Measurements from ENCODE around the gene NACAD.

The NACAD gene

DNA sequence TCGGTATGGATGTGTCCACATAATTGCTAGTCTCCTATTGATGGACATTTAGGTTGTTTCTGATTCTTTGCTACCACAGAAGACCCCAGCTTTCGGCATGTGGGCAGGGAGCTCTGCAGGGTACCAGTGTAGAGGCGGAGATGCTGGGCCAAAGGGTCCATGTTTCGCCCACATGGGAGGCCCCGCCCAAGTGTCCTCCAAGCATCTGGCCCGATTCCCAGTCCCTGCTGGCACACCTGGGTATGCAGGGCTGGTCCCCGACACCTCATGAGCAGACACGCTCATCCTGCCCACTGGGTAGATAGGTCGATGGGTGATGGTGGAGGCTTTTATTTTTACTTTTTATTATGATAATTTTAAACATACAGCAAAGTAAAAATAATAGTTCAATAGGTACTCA is 42.1 kb upstream of the NACAD start:
- no peak overlapping the region for H3K4me3 ChIP-seq (ENCODE audit: low read depth, low read length)
- no peak for TF ChIP-seq CTCF (IDR thresholded peaks at IDR 0.05; ENCODE audit: borderline replicate concordance, insufficient read depth, low read depth, low read length)

GRCh38 chr7:45129906-45130305 is 41.1 kb upstream of the NACAD start:
- no peak for TF ChIP-seq CTCF (IDR thresholded peaks at IDR 0.05; ENCODE audit: borderline replicate concordance, insufficient read depth, low read depth, low read length)
- no peak overlapping the region for H3K4me3 ChIP-seq (ENCODE audit: low read depth, low read length)

- H3K4me3 ChIP-seq (ENCODE audit: low read depth, low read length): no peak overlapping the region
- TF ChIP-seq CTCF (IDR thresholded peaks at IDR 0.05; ENCODE audit: borderline replicate concordance, insufficient read depth, low read depth, low read length): no peak
Measured at GRCh38 chr7:45129181-45129800, 40.5 kb upstream of the NACAD start.

DNA sequence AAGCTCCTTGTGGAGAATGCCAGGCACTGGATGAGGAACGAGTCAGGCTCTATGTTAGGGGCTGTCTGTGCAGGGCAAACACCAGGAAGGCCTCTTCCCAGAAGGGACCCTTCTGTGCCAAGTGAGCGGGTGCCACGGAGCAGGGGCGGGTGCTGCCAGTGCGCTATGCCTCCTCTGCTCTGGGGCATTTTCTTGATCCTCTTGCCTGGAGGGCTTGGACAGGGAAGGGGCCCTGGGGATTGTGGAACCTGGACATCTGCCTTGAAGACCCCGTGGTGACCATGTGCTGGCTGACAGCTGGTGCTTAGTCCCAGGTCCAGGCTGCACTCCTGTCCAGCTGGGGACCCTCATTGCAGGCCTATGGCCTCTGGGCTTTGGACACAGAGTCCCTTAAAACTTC is 38.2 kb upstream of the NACAD start:
- H3K4me3 ChIP-seq (ENCODE audit: low read depth, low read length): no peak overlapping the region
- no peak for TF ChIP-seq CTCF (IDR thresholded peaks at IDR 0.05; ENCODE audit: borderline replicate concordance, insufficient read depth, low read depth, low read length)

- no peak overlapping the region for H3K4me3 ChIP-seq (ENCODE audit: low read depth, low read length)
- no peak for TF ChIP-seq CTCF (IDR thresholded peaks at IDR 0.05; ENCODE audit: borderline replicate concordance, insufficient read depth, low read depth, low read length)
Measured at GRCh38 chr7:45126201-45126600, 37.4 kb upstream of the NACAD start.

DNA sequence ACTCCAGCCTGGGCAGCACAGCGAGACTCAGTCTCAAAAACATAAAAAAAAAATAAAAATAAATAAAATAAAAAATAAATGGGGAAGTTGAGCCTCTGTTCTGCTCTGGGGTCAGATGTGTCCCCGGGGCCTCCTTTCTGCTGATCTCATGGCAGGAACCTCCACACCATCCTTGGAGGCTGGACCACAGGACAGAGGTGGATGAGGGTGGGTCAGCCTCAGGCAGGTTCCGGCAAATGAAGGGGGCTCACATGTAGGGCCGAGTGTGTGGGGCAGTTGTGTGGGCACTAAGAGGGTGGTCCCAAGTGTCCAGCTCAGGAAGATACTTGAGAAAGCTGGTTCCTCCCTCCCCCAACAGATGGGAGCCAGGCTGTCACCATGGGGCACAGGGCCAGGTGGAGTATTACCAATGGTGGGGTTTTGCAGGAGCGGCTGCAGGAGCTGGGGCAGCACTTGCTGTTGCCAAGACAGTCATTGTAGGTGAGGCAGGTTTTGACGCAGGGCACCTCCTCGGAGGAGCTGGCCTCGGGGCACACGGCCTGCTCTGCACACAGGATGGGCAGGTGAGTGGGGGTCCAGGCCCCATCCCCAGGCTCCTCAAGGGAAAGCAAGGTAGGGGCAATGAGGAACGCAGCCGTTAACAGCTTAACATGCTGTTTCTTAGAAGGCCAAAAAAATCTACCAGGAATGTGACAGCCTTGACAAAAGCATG is 36.6 kb upstream of the NACAD start:
- TF ChIP-seq CTCF (IDR thresholded peaks at IDR 0.05; ENCODE audit: borderline replicate concordance, insufficient read depth, low read depth, low read length): no peak
- no peak overlapping the region for H3K4me3 ChIP-seq (ENCODE audit: low read depth, low read length)

All from GM12875 (cell line).